ENCODE measurements around the gene MAP3K2.

DNA sequence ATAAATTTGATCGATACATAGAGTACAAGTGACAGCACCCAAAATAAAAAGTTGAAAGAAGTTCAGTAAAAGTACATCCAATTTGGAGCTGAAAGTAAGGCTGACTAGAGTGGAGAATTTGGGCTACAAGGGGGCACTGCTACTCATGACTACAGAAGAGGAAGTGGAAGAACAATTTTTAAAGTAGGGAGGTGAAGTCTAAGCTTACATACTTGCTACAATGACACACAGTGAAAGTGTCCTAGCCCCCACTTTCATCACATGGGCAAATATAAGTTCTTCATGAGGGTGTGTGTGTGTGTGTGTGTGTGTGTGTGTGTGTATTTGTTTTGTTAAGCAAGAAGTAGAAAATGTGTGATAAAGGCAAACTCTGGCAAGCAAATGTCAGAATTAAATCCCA, 45.7 kb downstream of the MAP3K2 start:
- TF ChIP-seq, protein P1, sequence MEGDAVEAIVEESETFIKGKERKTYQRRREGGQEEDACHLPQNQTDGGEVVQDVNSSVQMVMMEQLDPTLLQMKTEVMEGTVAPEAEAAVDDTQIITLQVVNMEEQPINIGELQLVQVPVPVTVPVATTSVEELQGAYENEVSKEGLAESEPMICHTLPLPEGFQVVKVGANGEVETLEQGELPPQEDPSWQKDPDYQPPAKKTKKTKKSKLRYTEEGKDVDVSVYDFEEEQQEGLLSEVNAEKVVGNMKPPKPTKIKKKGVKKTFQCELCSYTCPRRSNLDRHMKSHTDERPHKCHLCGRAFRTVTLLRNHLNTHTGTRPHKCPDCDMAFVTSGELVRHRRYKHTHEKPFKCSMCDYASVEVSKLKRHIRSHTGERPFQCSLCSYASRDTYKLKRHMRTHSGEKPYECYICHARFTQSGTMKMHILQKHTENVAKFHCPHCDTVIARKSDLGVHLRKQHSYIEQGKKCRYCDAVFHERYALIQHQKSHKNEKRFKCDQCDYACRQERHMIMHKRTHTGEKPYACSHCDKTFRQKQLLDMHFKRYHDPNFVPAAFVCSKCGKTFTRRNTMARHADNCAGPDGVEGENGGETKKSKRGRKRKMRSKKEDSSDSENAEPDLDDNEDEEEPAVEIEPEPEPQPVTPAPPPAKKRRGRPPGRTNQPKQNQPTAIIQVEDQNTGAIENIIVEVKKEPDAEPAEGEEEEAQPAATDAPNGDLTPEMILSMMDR (IDR thresholded peaks at IDR 0.05): no peak
- TF ChIP-seq POLR2A (IDR thresholded peaks at IDR 0.05) (no peak), POLR2AphosphoS5 (IDR thresholded peaks at IDR 0.05) (no peak), EP300 (IDR thresholded peaks at IDR 0.05) (no peak)

All from suprapubic skin (tissue), 4 donors.